Peyer's patch (tissue), 4 donors: Measurements from ENCODE around the gene ISY1. TPM values are rescaled to one million over a fixed set of nuclear protein-coding genes. Genes with fewer than 3 reads are reported as not detected.
"Not testable (repeated sequence)": the region's sequence is repeated elsewhere in the genome, so short reads cannot be mapped to it uniquely, and the experiment has no call there.

ENCODE experiments used
- DNase-seq, 3 donors: peaks; one replicate each; pipeline ENCODE4 v3.0.0-alpha.2; 2017 to 2019
- H3K27ac ChIP-seq, 4 donors: fragments of 200-600 bp; sonication (generic); one replicate each; pipeline ENCODE4 v1.5.1; 2016 to 2019
- H3K27me3 ChIP-seq, 2 donors: fragments of 200-600 bp; sonication (generic); one replicate each; pipeline ENCODE4 v1.5.1; 2019
- H3K36me3 ChIP-seq, 3 donors: fragments of 200-600 bp; sonication (generic); one replicate each; pipeline ENCODE4 v1.5.1; 2016 to 2019
- H3K4me1 ChIP-seq, 4 donors: fragments of 200-600 bp; sonication (generic); one replicate each; pipeline ENCODE4 v1.5.1; 2016 to 2019
- H3K4me3 ChIP-seq, 4 donors: fragments of 200-600 bp; sonication (generic); 1 replicate in 3 of 4; 2 replicates in 1 of 4; pipeline ENCODE4 v1.5.1; 2016 to 2019; ENCODE audit warnings: mild to moderate bottlenecking in 1 of 4
- H3K9me3 ChIP-seq, 4 donors: fragments of 200-600 bp; sonication (generic); one replicate each; pipeline ENCODE4 v1.5.1; 2016 to 2019; ENCODE audit warnings: mild to moderate bottlenecking in 1 of 4
- CTCF ChIP-seq, 6 experiments: fragments of 450-650 bp in 4 of 6; fragments of 200-600 bp in 2 of 6; sonication (generic) in 1 of 6; IDR thresholded peaks; one replicate each; pipeline ENCODE4 v1.5.1; 2017 to 2019; ENCODE audit warnings: antibody characterized with exemption in 6 of 6, mild to moderate bottlenecking in 3 of 6, moderate library complexity in 1 of 6
- POLR2A ChIP-seq, 2 donors: fragments of 450-650 bp; IDR thresholded peaks; one replicate each; pipeline ENCODE4 v1.5.1; 2017; ENCODE audit warnings: antibody characterized with exemption in 2 of 2, mild to moderate bottlenecking in 2 of 2, moderate library complexity in 2 of 2
- total RNA-seq, 4 donors: library from RNA; depleted of rRNA; stranded (reverse); fragments of >200 nt; gene quantifications; one replicate each; pipeline ENCODE4 v1.1.0, GENCODE V29; 2016

ISY1 gene
- total RNA-seq, 4 donors from 2014 or later: 11.1 to 24.9 (median 18.2) TPM

DNA sequence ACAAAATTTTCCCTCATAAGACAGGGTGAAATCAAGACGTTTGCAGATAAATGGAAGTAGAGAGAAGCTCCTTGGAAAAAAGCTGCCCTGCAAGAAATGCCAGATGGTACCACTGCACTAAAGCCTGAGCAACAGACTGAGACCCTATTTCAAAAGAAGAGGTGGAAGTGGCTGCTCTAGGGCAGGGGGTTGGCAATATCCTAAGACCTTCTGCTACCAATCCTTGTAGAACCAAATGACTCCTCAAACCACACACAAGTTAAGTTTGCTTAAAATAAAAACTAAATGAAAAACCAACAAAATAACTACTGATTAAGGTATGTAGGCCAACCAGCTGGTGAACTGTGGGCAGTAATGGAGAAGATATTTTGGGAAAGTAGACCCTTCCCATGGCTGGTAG, 60.6 kb downstream of the ISY1 start:
- Histone ChIP-seq H3K27ac (no peak overlapping the region), H3K27me3 (no peaks in the 10 kb centered on the region), H3K4me3 (no peak overlapping the region), H3K9me3 (no peaks in the 10 kb centered on the region), H3K4me1 (no peaks in the 10 kb centered on the region), H3K36me3 (peaks cover 0 to 5% (median 0%) of the 10 kb centered on the region in 3 donors)
- no peak for DNase-seq
- TF ChIP-seq POLR2A (IDR thresholded peaks at IDR 0.05): no peak
- TF ChIP-seq CTCF (IDR thresholded peaks at IDR 0.05): no peak

- Histone ChIP-seq H3K36me3 (peaks cover 0 to 39% (median 0%) of the 10 kb centered on the region in 3 donors), H3K27ac (no peak overlapping the region), H3K9me3 (no peaks in the 10 kb centered on the region), H3K4me3 (no peak overlapping the region), H3K27me3 (no peaks in the 10 kb centered on the region), H3K4me1 (no peaks in the 10 kb centered on the region)
- TF ChIP-seq POLR2A (IDR thresholded peaks at IDR 0.05) (no peak), CTCF (IDR thresholded peaks at IDR 0.05) (no peak)
- DNase-seq: no peak
Observed at GRCh38 chr3:129095285-129095684, 65.6 kb downstream of the ISY1 start.

GRCh38 chr3:129088312-129088711, 72.6 kb downstream of the ISY1 start:
- H3K27ac ChIP-seq, H3K4me3 ChIP-seq, H3K27me3 ChIP-seq, H3K4me1 ChIP-seq, H3K9me3 ChIP-seq, DNase-seq: not testable (repeated sequence)
- peaks cover 0 to 22% (median 0%) of the 10 kb centered on the region in 3 donors for H3K36me3 ChIP-seq

DNA sequence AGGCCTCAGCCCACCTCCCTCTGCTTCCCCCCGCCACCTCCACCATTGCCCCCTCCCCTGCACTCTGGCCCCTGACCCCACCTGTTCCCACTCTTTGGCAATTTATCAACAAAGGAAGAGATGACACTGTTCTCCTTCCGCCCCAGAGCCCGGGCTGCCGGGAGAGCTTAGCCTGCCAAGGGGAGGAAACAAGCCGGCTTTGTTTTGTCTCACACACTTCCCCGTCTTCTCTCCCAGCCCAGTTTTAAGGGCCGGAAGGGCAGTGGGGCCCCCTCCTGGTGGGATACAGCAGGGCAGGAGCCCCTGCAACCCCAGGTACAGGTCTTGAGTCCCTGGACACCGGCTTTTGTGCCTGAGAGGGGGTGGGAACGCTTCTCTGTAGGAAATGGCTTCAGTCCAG, 73.0 kb downstream of the ISY1 start:
- not testable (repeated sequence) for DNase-seq, H3K4me1 ChIP-seq, H3K27ac ChIP-seq, H3K9me3 ChIP-seq, H3K4me3 ChIP-seq, H3K27me3 ChIP-seq
- peaks cover 0 to 18% (median 0%) of the 10 kb centered on the region in 3 donors for H3K36me3 ChIP-seq

- H3K9me3 ChIP-seq: no peaks in the 10 kb centered on the region
- no peaks in the 10 kb centered on the region for H3K27me3 ChIP-seq
- TF ChIP-seq CTCF (IDR thresholded peaks at IDR 0.05) (no peak), POLR2A (IDR thresholded peaks at IDR 0.05) (no peak)
- H3K4me3 ChIP-seq: no peak overlapping the region
- DNase-seq: no peak
- H3K4me1 ChIP-seq: peaks cover 0 to 6% (median 0%) of the 10 kb centered on the region in 4 donors
- peaks cover 0 to 11% (median 0%) of the 10 kb centered on the region in 3 donors for H3K36me3 ChIP-seq
- H3K27ac ChIP-seq: peak overlapping the region in 3 of 4 donors; percentile 17 to 79 (median 74)
Observed at GRCh38 chr3:129087138-129087702, 73.6 kb downstream of the ISY1 start.

- no peak overlapping the region for H3K27ac ChIP-seq
- H3K4me1 ChIP-seq: peaks cover 0 to 6% (median 0%) of the 10 kb centered on the region in 4 donors
- no peak for DNase-seq
- H3K9me3 ChIP-seq: no peaks in the 10 kb centered on the region
- H3K27me3 ChIP-seq: no peaks in the 10 kb centered on the region
- no peak overlapping the region for H3K4me3 ChIP-seq
- no peak for TF ChIP-seq CTCF (IDR thresholded peaks at IDR 0.05)
- TF ChIP-seq POLR2A (IDR thresholded peaks at IDR 0.05): no peak
- no peaks in the 10 kb centered on the region for H3K36me3 ChIP-seq
Observed at GRCh38 chr3:129085818-129086217, 75.0 kb downstream of the ISY1 start.
